K562 (cell line): ENCODE results near the gene DOCK8. TPM values are rescaled to one million over a fixed set of nuclear protein-coding genes. Genes with fewer than 3 reads are reported as not detected.

Experiments used
- CHD7 ChIP-seq: fragments of 200-600 bp; sonication (generic); IDR thresholded peaks from one replicate; pipeline ENCODE4 v1.6.1; 2012; ENCODE audit warnings: mild to moderate bottlenecking, low read depth, low read length, inconsistent platforms
- E2F1 ChIP-seq: sonication (generic); formaldehyde crosslinking; IDR thresholded peaks from 2 replicates; pipeline ENCODE4 v1.8.1; 2023; ENCODE audit warnings: mild to moderate bottlenecking, missing genetic modification reagents, moderate library complexity
- ESRRB ChIP-seq: fragments of 250-450 bp; sonication (Bioruptor Pico); IDR thresholded peaks from 2 replicates; pipeline ENCODE4 v1.5.0; 2020; ENCODE audit warnings: mild to moderate bottlenecking, moderate library complexity, borderline replicate concordance
- REST ChIP-seq, 2 experiments: fragments of 450-650 bp; formaldehyde crosslinking in 1 of 2; IDR thresholded peaks; 2 replicates each; pipeline versions ENCODE4 v1.4.0 to v1.6.1; 2014 to 2020; ENCODE audit warnings: mild to moderate bottlenecking in 2 of 2, borderline replicate concordance in 1 of 2, low read depth in 1 of 2
- ZSCAN29 ChIP-seq: fragments of 450-650 bp; IDR thresholded peaks from 2 replicates; pipeline ENCODE4 v1.6.1; 2017
- polyA plus RNA-seq, 8 experiments: library from polyadenylated mRNA; depleted of rRNA in 4 of 8; stranded (reverse) in 5 of 8; unstranded in 3 of 8; fragments of >200 nt; fragmentation: Nextera tagmentation in 2 of 8; fragmentation: Illumina TruSeq in 1 of 8; extraction: Ambion mirVana in 2 of 8; extraction: Trizol in 1 of 8; gene quantifications; 2 replicates each; pipeline versions ENCODE4 v1.2.1 to v1.2.3, GENCODE V29; 2011 to 2014; ENCODE audit warnings: inconsistent platforms in 1 of 8, missing spikeins in 1 of 8
- total RNA-seq, 7 experiments: library from RNA; depleted of rRNA in 6 of 7; stranded (reverse); fragments of >200 nt in 6 of 7; fragmentation: Illumina TruSeq in 2 of 7; extraction: Trizol in 2 of 7; gene quantifications; 2 replicates each; pipeline versions ENCODE4 v1.2.1 to v1.2.3, GENCODE V29; 2011 to 2021; ENCODE audit warnings: low replicate concordance in 1 of 7

DOCK8 gene
- total and polyA plus RNA-seq, 9 of the 15 experiments (the other 6 are each of a cell fraction or from before 2014, with no cell fraction given): 14.4 to 53.8 (median 25.1) TPM

DNA sequence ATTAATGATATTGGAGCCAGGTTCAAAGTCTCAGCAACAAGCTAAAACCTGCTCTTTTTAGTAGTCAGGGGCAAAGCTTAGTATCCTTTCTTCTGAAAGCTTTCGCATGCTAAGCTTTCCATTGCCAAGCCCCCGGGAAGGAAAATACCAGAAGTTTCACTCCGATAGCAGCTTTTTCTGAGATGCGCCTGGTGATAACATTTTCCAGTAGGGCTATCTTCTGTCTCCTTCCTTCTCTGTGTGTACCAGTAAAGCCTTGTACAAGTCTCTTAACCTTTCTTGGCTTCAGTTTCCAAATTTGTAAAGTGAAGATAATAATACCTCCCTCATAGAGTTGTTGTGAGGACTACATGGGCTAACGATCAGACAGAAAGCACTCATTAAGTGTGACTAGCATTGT is 36.7 kb downstream of the DOCK8 start (continued):
- no peak for TF ChIP-seq CHD7
- no peak for TF ChIP-seq ZSCAN29
- no peak; the same call in 1 of the 2 replicates for TF ChIP-seq REST (IDR thresholded peaks at IDR 0.05; ENCODE audit: borderline replicate concordance)
- no peak for TF ChIP-seq REST (CRISPR knock-in tag; IDR thresholded peaks at IDR 0.05; ENCODE audit: low read depth)
- no peak for TF ChIP-seq ESRRB (CRISPR knock-in tag)
- no peak for TF ChIP-seq E2F1 (CRISPR knock-in tag)
